GM19193 (cell line): ENCODE data around the gene GNA14.

Source experiments
- POLR2A ChIP-seq: IDR thresholded peaks from 4 replicates; pipeline ENCODE4 v1.6.1; 2011; ENCODE audit not compliant: insufficient read depth, insufficient read length; ENCODE audit errors: extremely low read depth

Gene GNA14

GRCh38 chr9:77523891-77524290 is 124.2 kb downstream of the GNA14 start:
- no peak for TF ChIP-seq POLR2A

DNA sequence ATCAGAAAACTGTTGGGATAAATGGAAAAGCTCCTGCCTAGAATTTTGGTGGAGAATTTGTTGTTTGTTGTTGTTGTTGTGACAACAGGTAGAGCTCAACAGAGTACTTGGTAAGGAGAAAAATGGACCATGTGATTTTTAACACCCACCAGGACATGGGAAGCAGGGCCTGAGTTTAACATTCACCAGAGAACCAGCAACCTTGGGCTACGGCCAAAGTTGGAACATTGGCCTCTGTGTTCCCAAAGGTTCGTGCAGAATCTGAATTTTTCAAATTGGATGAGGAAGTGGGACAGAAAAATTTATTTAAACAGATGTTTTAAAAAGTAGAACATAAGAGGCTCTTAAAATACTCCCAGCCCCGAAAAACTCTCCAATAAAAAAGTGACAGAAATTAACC is 127.0 kb downstream of the GNA14 start:
- no peak for TF ChIP-seq POLR2A

GRCh38 chr9:77518688-77519087 is 129.4 kb downstream of the GNA14 start:
- TF ChIP-seq POLR2A, result no peak

DNA sequence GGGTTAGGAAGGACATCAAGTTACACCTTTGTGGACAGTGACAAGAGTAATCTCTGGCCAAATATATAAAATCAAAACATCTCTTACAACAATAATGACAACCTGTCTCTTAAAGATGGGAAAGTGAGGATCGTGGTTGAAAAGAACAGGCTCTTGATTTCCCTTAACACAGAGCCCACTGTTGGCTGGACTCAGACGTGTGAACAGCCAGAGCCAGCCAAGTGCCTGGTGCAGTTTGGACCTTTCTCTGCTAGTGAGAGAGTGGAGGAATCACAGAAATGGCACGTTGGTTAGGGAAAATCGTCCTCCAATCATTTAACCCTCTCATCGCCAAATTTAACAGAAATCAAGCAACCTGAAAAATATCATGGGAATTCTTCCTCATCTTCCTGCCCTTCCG is 131.3 kb downstream of the GNA14 start:
- no peak for TF ChIP-seq POLR2A

GRCh38 chr9:77514886-77515711 is 133.0 kb downstream of the GNA14 start:
- TF ChIP-seq POLR2A, result no peak

GRCh38 chr9:77513457-77513856 is 134.7 kb downstream of the GNA14 start:
- TF ChIP-seq POLR2A, result no peak

- no peak for TF ChIP-seq POLR2A
Measured at GRCh38 chr9:77512876-77513275, 135.2 kb downstream of the GNA14 start.

- no peak for TF ChIP-seq POLR2A
Measured at GRCh38 chr9:77511525-77511924, 136.6 kb downstream of the GNA14 start.

- TF ChIP-seq POLR2A, result no peak
Measured at GRCh38 chr9:77510666-77511065, 137.5 kb downstream of the GNA14 start.

GRCh38 chr9:77508396-77508795 is 139.7 kb downstream of the GNA14 start:
- TF ChIP-seq POLR2A, result no peak

- no peak for TF ChIP-seq POLR2A
Measured at GRCh38 chr9:77507212-77507961, 140.7 kb downstream of the GNA14 start.

- TF ChIP-seq POLR2A, result no peak
Measured at GRCh38 chr9:77505232-77505631, 142.9 kb downstream of the GNA14 start.

GRCh38 chr9:77502568-77502967 is 145.6 kb downstream of the GNA14 start:
- no peak for TF ChIP-seq POLR2A

DNA sequence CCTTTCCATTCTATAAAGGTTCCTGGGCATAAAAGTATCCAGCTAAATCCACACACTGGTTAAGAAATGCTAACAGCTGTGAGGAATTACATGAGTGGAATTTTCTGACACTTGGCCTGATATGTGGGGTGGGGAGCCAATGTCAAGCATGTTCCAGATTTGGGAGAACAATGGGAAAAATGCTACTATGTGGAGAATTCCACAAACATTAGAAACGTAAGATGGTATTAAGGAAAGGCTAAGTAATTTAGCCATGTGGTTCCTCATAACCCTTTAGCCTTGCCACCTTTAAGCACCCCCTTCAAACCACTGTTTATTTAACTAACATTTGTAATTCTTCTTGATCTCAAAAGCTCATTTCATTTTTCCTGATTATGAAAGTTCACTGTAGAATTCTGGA is 149.2 kb downstream of the GNA14 start:
- no peak for TF ChIP-seq POLR2A

DNA sequence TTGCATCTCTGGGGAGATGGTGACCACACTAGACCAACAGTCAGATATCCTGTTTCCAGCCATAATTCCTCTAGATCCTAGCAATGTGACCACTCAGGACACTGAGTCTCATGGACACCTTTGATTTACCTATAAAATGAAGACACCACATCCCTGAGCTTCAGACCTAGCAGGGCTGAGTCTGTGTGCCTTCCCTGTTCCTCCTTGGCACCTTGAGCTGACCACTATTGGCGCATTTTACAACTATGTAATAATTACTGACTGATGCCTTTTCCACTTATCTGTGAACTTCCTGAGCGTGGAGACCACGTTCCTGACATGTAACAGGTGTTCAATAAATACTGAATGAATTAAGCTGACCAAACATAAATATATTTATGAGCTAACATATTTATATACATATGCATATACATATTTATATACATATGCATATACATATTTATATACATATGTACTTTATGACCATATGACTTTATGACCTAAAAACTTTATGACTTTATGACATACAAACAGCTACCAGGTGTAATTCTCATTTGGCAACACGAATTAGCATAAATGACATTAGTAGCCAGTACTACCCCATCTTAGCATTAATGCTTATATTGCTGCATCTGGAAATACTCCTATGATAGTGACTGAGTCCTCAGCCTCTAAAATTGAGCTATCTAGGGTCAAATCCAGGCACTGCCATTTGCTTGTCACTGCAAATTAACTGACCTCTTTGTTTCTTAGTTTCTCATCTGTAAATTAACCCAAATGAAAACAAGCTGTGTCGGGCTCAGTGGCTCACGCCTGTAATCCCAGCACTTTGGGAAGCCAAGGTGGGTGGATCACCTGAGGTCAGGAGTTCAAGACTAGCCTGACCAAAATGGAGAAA is 150.6 kb downstream of the GNA14 start:
- no peak for TF ChIP-seq POLR2A
